ENCODE results near the gene DCLK1.

GRCh38 chr13:36033035-36033434, 98.1 kb downstream of the DCLK1 start:
- TF ChIP-seq, protein P1, sequence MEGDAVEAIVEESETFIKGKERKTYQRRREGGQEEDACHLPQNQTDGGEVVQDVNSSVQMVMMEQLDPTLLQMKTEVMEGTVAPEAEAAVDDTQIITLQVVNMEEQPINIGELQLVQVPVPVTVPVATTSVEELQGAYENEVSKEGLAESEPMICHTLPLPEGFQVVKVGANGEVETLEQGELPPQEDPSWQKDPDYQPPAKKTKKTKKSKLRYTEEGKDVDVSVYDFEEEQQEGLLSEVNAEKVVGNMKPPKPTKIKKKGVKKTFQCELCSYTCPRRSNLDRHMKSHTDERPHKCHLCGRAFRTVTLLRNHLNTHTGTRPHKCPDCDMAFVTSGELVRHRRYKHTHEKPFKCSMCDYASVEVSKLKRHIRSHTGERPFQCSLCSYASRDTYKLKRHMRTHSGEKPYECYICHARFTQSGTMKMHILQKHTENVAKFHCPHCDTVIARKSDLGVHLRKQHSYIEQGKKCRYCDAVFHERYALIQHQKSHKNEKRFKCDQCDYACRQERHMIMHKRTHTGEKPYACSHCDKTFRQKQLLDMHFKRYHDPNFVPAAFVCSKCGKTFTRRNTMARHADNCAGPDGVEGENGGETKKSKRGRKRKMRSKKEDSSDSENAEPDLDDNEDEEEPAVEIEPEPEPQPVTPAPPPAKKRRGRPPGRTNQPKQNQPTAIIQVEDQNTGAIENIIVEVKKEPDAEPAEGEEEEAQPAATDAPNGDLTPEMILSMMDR (IDR thresholded peaks at IDR 0.05 in 8 of 11, conservative IDR thresholded peaks at IDR 0.05 in 3 of 11) = no peak
- TF ChIP-seq POLR2A (IDR thresholded peaks at IDR 0.05) (no peak), POLR2AphosphoS5 (IDR thresholded peaks at IDR 0.05) (no peak)

Measured in spleen (tissue), 7 donors.